Vagina (tissue), 2 donors: ENCODE results near the gene B4GALT6.

Source experiments
- POLR2AphosphoS5 ChIP-seq, 2 donors: sonication (generic); formaldehyde crosslinking; IDR thresholded peaks; one replicate each; pipeline ENCODE4 v1.9.0; 2017; ENCODE audit warnings: antibody characterized with exemption in 2 of 2, mild to moderate bottlenecking in 2 of 2, low read depth in 1 of 2; ENCODE audit not compliant: insufficient read depth in 1 of 2
- TF ChIP-seq, protein P1 (sequence below), 3 experiments: fragments of 450-650 bp in 2 of 3; fragments of 200-600 bp in 1 of 3; sonication (generic) in 1 of 3; IDR thresholded peaks; one replicate each; pipeline ENCODE4 v1.5.1; 2017 to 2019; ENCODE audit warnings: antibody characterized with exemption in 3 of 3, mild to moderate bottlenecking in 2 of 3, moderate library complexity in 2 of 3

- TF ChIP-seq, protein P1, sequence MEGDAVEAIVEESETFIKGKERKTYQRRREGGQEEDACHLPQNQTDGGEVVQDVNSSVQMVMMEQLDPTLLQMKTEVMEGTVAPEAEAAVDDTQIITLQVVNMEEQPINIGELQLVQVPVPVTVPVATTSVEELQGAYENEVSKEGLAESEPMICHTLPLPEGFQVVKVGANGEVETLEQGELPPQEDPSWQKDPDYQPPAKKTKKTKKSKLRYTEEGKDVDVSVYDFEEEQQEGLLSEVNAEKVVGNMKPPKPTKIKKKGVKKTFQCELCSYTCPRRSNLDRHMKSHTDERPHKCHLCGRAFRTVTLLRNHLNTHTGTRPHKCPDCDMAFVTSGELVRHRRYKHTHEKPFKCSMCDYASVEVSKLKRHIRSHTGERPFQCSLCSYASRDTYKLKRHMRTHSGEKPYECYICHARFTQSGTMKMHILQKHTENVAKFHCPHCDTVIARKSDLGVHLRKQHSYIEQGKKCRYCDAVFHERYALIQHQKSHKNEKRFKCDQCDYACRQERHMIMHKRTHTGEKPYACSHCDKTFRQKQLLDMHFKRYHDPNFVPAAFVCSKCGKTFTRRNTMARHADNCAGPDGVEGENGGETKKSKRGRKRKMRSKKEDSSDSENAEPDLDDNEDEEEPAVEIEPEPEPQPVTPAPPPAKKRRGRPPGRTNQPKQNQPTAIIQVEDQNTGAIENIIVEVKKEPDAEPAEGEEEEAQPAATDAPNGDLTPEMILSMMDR (IDR thresholded peaks at IDR 0.05) = no peak
- no peak for TF ChIP-seq POLR2AphosphoS5 (IDR thresholded peaks at IDR 0.05; ENCODE audit: insufficient read depth in 1 of 2, low read depth in 1 of 2)
These were observed 78.1 kb downstream of the B4GALT6 start for GRCh38 chr18:31606265-31606664.
